Measurements from ENCODE around the gene CCKAR. TPM values are rescaled to one million over a fixed set of nuclear protein-coding genes. Genes with fewer than 3 reads are reported as not detected.

The CCKAR gene
- total RNA-seq, 2 experiments from 2014 or later: not detected

Other genes with a start within 250 kb of the CCKAR start
- gene RBPJ, start 169.5 kb downstream of the CCKAR start, total RNA-seq: 100 to 1,000 TPM; 200 TPM
- 1 to 10 TPM; 4.2 to 5.6 TPM for gene TBC1D19, start 93.6 kb upstream of the CCKAR start, total RNA-seq